Ammon's horn (tissue), 1 donor: Measurements from ENCODE around the gene EIF5A2.
"Not testable (repeated sequence)": the region's sequence is repeated elsewhere in the genome, so short reads cannot be mapped to it uniquely, and the experiment has no call there.

Experiments
- DNase-seq: peaks from one replicate; pipeline ENCODE4 v3.0.0-alpha.2; 2016; ENCODE audit warnings: low spot score

The EIF5A2 gene

DNA sequence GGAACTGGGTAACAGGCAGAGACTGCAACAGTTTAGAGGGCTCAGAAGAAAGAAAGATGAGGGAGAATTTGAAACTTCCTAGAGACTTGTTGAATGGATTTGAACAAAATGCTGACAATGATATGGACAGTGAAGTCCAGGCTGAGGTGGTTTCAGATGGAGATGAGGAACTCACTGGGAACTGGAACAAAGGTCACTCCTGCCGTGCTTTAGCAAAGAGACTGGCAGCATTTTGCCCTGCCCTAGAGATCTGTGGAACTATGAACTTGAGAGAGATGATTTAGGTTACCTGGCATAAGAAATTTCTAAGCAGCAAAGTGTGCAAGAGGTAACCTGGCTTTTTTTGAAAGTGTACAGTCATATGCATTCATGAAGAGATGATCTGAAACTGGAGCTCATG, 11.7 kb downstream of the EIF5A2 start:
- no peak for DNase-seq

DNA sequence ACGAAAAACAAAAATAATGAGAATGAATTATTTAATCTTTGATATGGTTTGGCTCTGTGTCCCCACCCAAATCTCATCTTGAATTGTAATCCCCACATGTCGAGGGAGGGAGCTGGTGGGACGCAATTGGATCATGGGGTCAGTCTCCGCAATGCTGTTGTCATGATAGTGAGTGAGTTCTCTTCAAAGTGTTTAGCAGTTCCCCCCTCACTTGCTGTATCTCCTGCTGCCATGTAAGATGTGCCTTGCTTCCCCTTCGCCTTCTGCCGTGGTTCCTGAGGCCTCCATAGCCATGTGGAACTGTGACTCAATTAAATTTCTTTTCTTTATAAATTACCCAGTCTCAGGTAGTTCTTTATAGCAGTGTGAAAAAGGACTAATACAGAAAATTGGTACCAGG, 12.1 kb downstream of the EIF5A2 start:
- not testable (repeated sequence) for DNase-seq

DNA sequence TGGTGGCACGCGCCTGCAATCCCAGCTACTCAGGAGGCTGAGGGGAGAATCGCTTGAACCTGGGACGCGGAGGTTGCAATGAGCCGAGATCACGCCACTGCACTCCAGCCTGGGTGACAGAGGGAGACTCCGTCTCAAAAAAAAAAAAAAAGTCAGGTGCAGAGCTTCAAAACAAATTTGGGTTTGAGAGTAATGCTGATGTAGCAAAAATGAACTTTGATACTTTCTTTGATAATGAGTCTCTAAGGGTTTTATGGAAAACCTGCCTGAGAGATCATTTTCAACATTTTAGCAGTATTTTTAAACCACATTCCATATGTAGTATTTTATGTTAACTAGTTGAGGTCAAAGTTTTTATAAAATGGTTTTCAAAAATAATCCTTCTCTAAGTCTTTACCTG, 14.5 kb downstream of the EIF5A2 start:
- no peak for DNase-seq

DNA sequence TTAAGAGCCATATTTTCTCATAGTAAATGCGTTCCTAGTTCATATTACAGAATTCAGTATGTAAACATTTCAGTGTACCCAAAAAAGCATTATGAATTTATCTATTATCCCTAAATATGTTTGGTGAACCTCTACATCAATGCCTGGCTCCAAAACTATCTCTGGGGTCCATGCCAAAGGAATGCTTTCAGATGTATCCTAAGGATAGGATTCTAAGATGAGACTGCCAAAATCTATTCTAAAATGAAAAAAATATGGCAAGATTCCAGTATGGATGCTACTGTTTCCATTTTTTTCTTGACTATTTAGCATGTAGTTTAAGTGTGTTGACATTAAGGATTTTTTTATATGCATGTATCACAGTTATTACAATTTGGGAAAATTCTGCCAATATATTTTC, 18.8 kb downstream of the EIF5A2 start:
- DNase-seq = no peak

DNA sequence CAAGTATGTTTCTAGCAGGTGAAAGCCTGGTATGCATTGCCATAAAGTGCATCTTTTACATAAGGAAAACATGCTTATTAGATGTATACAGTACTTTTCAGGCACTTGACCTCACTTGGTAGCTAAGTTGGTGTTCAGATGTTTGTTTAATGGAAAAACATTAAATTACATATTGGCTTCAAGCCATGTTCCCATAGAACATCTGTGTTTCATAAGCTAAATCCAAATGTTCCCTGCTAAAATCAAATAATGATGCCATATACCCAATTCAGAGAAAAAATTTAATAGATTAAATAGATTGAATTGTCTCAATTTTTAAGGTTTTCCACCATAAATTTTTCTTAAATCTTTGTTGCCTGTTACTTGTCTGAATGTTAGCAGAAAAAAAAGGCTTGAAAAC, 19.3 kb downstream of the EIF5A2 start:
- DNase-seq = no peak

DNA sequence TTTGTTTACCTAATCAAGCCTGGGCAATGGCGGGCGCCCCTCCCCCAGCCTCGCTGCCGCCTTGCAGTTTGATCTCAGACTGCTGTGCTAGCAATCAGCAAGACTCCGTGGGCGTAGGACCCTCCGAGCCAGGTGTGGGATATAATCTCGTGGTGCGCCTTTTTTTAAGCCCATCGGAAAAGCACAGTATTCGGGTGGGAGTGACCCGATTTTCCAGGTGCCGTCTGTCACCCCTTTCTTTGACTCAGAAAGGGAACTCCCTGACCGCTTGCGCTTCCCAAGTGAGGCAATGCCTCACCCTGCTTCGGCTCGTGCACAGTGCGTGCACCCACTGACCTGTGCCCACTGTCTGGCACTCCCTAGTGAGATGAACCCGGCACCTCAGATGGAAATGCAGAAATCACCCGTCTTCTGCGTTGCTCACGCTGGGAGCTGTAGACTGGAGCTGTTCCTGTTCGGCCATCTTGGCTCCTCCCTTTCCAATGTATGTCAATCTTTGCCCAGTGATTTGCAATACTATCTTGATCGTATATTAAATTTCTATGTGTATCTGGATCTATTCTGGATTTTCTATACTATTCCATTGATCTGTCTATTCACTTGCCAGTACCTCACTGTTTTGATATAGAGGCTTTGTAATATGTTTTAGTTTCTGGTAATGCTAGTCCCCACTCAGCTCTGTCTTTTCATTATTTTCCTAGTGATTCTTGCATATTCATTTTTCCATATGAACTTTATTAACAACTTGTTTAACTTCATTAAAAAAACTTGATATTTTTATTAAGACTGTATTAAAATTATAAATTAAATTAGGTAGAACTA, 24.1 kb downstream of the EIF5A2 start:
- not testable (repeated sequence) for DNase-seq

DNA sequence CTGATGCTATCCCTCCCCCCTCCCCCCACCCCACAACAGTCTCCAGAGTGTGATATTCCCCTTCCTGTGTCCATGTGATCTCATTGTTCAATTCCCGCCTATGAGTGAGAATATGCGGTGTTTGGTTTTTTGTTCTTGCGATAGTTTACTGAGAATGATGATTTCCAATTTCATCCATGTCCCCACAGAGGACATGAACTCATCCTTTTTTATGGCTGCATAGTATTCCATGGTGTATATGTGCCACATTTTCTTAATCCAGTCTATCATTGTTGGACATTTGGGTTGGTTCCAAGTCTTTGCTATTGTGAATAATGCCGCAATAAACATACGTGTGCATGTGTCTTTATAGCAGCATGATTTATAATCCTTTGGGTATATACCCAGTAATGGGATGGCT, 29.7 kb downstream of the EIF5A2 start:
- DNase-seq = not testable (repeated sequence)

DNA sequence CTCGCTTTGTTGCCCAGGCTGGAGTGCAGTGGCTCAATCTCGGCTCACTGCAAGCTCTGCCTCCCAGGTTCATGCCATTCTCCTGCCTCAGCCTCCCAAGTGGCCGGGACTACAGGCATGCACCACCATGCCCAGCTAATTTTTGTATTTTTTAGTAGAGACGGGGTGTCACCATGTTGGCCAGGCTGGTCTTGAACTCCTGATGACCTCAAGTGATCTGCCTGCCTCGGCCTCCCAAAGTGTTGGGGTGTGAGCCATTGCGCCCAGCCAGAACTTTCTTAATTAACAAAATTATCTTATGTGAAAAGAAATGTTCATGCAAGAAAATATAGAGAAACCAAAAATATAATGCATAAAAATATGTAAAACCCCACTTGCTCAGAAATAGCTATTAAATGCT, 31.1 kb downstream of the EIF5A2 start:
- DNase-seq = not testable (repeated sequence)

DNA sequence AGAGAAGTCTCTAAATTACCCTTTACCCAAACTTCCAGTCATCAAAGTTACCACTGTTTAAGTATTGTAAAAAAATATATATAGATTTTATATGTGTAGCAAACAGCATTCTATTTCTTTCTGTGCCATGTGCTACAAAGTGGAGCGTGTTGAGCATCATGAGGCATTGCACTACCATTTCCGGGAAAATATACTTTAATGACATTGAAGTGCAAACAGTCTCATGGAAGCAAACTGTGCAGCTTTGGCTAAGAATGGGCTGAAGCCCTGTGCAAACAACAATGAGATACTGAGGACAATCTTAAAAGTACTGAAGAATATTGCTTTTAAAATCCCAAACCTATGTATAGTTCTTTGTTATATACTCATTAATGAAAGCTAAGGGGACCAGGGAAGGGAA, 31.9 kb downstream of the EIF5A2 start:
- no peak for DNase-seq

DNA sequence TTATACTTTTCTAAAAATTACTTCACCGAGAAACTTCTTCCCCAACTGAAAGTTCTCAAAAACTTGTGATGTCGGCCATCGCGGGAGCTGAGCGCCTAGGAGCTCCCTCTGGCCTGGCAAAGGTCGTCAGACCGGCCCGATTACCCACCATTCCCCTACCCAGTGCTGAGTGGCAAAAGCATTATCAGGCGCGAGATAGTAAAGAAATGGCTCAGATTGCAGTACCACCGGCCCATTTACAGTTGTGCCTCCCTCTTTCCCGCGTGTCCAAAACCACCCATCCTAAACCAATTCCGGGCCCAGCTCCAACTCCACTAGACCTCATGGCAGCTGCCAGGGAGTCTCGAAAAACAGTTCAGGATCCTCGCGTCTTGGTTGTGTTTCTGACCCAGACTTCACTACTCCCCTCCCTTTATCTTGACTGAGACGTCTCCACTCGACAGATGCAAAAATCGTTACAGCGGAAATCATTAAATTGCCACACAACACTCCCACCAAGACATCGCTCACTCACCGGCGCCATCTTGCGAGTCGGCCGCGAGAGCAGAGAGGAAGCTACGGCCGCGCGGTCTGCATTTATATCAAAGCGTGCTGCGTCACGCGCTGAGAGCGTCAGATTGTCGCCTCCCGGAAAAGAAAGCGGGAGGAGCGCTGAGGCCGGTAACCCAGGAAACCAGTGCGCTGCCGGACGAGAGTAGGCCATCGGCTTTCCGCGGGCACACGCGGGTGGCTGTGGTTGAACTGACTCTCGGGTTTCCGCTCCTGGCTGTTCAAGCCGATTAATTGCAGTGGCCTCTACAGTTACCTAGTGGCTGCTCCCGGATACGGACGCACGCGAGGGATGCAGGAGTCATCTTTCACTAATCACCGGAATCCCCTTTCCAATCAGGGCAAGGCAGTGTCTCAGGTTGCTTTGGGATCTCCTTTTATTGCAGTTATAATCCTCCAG, 38.5 kb downstream of the EIF5A2 start, which contains the start of gene RPL22L1:
Gene RPL22L1, minus strand, starts transcription at position 551 of the 949 bp plus-strand sequence. Its CDS starts 28 bp downstream, at position 523.
- peak; percentile 99 for DNase-seq

DNA sequence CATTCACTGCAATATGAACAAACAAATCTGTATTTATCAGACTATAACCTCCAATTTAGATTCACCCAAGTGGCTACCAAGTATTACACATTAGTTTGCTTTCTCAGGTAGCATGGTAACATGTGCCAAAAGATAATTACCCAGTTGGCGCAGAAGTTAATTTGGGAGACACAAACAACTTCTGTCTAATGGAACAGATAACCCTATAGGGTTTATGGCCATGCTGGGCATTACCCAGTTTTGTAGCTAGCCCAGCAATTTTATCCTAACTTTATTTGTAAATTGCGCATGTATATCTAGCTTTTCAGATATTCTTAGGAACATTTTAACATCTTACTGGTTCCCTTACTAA, 39.2 kb downstream of the EIF5A2 start:
- no peak for DNase-seq

DNA sequence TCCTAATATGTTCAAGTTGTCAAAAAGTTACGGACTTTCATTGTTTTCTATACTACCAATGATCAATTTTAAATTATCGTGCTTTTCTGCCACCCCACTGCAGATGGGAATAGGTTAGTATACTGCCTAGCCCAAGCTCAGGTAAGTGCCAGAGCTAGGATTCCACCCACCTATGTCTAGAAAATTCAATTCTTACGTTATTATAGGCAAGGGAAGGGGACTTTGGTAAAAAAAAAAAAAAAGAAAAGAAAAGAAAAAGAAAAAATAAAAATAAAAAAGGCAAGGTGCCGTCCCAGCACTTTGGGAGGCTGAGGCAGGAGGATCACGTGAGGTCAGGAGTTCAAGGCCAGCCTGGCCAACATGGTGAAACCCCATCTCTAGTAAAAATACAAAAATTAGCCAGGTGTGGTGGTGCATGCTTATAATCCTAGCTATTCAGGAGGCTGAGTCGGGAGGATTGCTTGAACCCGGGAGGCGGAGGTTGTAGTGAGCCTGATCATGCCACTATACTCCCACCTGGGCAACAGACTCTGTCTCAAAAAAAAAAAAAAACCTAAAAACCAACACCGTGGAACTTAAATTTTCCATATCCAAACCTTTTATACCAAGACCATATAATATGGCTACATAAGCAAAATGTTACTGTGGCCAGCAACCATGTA, 39.7 kb downstream of the EIF5A2 start:
- DNase-seq = no peak

DNA sequence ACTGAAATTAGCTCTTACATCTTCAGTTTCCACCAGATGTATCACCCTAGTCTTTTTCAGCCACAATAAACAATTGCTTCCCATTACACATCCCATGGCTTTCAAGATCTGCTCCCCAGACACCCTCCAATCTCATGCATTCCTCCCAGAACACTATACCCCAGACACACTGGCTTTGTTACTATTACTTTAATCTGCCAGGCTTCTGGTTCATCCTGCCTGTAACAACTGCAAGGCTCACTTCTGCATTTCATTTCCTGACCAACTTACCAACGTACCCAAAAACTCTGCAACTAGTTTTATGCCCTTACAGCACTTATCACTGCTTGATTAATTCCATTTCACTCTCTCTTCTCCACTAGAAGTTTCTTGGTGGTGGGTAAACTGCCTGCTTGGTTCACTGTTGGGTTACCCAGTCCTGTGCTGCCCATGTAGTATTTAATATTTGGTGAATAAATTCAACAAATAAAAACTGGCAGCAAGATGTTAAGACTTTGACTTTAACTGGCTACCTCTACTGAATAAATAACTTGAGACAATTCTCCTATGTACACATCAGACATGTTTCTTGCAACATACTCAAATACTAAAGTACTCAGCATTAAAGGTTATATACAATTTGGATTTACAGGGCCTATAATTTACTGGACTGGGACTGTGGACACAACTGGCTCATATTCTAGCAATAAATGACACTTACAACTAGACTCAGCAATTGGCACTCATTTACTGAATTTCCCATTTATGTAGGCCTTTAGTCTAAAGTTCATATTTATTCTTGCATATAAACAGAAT, 41.1 kb downstream of the EIF5A2 start:
- peak; percentile 16 for DNase-seq

DNA sequence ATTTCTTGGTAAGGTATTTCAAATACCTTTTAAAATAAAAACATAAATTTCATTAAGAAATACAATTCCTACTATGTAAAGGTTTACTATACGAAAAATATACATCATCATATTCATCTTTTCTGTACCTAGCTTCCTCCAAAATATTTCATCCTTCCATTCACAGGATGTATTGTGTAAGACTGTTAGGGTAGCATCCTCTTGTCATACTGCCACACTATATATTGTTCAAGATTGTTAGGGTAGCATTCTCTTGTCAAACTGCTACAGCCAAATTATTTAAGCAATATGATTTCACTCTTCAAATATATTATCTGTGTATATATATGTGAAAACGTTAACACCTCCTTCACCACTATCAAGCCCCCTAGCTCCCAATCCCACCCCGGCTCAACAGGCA, 41.9 kb downstream of the EIF5A2 start:
- DNase-seq = no peak

DNA sequence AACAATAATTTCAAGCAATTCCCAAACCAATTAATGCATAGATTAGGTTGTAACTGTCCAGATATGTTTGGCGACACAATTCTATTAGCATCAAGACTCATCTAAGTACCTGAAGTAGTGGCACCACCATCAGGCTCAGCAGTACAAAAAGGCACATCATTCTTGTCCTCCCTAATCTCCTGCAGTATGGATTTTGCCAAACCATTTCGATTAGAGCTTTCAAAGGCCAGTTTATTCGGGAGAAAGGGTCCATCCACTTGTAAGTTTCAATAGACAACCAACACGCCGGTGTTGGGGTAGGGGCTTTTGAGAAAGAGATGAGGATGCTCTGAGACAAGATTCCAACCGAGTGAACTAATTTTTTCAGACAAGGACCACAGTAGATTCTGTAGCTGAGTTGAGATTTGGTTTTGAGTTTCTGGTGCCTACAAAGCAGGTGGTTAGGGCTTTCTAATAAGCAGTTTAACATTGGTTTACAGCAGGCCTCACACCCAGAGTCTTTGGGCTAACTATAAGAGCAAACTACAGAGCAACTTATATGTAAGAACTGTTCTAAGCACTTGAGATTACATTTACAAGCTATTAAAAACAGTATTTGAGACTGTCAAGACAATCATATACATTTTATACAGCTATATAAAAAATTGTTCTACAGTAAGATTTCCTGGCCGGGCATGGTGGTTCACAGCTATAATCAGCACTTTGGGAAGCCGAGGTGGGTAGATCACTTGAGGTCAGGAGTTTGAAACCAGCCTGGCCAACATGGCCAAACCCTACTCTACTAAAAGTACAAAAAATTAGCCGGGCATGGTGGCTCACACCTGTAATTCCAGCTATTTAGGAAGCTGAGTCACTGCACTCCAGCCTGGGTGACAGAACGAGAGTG, 43.0 kb downstream of the EIF5A2 start:
- no peak for DNase-seq

DNA sequence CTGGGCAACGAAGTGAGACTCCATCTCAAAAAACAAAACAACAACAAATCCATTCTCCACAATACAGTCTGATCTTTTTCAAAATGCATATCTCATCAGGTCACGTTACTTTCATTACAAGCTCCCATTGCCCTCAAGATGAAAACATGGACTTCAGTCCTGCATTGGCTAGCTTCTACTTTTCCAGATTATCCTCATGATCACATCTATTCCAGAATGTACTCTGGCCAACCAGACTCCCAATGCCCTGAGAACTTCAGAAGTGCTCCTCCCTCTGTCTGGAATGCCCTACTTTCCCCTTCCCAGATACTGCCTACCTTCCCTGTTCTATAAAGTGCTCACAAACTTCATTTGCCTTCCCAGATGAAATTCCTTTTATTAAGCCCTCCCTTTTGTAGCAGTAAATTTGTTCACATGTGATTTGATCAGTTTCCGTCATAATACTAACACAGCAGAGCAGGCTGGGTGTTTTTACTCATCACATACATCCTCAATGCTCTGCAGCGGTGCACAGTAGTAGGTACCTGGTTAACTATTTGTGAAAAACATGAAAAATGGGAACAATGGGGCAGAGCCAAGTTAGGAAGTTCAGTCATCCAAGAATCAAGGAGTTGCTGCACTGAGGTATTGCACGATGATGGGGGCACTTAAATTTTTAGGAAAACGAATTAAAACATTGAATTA, 43.8 kb downstream of the EIF5A2 start:
- no peak for DNase-seq

DNA sequence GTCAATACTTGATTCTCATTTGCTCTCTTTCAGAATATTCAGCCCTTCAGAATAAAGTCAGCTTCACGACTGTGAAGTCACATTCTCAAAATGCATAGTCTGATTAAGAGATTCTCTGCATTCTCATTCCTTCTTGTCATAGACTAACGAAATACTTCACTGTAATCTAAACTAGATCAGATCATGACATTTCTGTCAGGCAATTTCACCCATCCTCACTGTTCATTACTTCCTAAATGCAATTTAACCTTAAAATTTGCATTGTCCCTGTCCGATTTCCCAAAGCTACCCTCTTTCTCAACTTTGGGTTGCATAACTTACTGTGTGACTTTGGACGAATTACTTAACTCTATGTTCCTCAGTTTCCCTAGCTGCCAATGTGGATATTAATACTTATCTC, 44.6 kb downstream of the EIF5A2 start:
- no peak for DNase-seq

DNA sequence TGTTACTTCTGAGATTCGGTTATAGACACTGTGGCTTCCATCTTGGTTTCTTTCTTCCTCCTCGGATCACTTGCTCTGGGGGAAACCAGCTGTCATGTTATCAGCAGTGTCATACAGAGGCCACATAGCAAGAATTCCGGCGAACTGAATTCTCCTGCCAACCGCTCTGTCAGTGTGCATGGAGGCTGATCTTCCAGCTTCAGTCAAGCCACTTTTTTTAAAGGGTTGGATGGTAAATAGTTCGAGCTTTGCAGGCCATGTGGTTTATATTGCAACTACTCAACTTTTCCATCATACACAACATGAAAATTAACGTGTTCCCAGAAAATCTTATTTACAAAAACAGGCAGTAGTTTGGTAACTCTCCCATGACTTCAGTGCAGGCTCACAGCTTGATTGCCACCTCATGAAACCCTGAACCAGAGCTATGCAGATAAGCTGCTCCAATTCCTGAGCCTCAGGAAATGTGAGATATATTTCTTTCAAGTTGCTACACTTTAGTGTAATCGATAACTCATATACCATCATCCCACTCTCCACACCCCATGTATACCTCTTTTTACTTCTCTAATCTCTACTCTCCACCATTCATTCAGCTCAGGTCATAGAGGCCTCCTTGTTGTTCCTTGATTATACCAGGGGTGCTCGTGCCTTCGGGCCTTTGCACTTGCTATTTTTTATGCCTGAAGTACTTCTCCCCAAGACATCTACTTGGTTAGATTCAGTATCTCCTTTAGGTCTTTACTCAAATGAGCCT, 45.6 kb downstream of the EIF5A2 start:
- DNase-seq = no peak

DNA sequence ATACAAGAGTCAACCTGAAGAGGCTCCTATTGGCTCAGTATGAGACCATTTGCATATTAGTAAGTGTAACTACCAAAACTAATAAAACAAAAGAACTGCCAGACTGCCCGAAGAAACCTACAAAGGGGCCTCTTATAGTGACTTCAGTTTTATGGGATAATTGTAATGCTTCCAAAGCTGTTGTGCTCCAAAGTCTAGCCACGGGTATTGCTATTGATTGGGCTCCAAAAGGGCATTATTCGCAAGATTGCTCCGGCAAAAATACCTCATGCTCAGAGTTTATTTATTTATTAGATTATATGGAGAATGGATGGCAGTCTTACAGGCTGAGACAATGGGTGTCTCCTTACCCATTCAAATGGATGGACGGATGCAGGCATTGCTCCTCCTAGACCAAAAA, 49.8 kb downstream of the EIF5A2 start:
- DNase-seq = no peak
